PFSK-1 (cell line): ENCODE results near the gene UBA52.

Experiments used
- FOXP2 ChIP-seq: optimal IDR thresholded peaks from 2 replicates; pipeline ENCODE3; 2011; ENCODE audit warnings: borderline replicate concordance, control low read depth, inconsistent platforms; ENCODE audit not compliant: insufficient read depth; ENCODE audit errors: extremely low read length, extremely low read depth
- POLR2AphosphoS5 ChIP-seq: IDR thresholded peaks from 2 replicates; pipeline ENCODE4 v1.6.1; 2012; ENCODE audit warnings: low read depth, mild to moderate bottlenecking, control low read depth, low read length, moderate library complexity
- SIN3A ChIP-seq: IDR thresholded peaks from 2 replicates; pipeline ENCODE4 v1.6.1; 2012; ENCODE audit warnings: mild to moderate bottlenecking, low read length, moderate library complexity, borderline replicate concordance; ENCODE audit not compliant: insufficient read depth
- TAF1 ChIP-seq: IDR thresholded peaks from 2 replicates; pipeline ENCODE4 v1.6.1; 2012; ENCODE audit warnings: low read length, control low read depth, borderline replicate concordance; ENCODE audit not compliant: insufficient read depth
- TF ChIP-seq, protein P1 (sequence below), 2 experiments: IDR thresholded peaks; 2 replicates each; pipeline versions ENCODE4 v1.6.1 to v1.8.0; 2011 to 2012; ENCODE audit warnings: low read depth in 2 of 2, low read length in 2 of 2, control low read depth in 1 of 2, inconsistent platforms in 1 of 2, mild to moderate bottlenecking in 1 of 2, moderate library complexity in 1 of 2; ENCODE audit not compliant: insufficient read depth in 1 of 2

- TF ChIP-seq SIN3A (no peak), POLR2AphosphoS5 (no peak), TAF1 (no peak), FOXP2 (no peak)
- TF ChIP-seq, protein P1, sequence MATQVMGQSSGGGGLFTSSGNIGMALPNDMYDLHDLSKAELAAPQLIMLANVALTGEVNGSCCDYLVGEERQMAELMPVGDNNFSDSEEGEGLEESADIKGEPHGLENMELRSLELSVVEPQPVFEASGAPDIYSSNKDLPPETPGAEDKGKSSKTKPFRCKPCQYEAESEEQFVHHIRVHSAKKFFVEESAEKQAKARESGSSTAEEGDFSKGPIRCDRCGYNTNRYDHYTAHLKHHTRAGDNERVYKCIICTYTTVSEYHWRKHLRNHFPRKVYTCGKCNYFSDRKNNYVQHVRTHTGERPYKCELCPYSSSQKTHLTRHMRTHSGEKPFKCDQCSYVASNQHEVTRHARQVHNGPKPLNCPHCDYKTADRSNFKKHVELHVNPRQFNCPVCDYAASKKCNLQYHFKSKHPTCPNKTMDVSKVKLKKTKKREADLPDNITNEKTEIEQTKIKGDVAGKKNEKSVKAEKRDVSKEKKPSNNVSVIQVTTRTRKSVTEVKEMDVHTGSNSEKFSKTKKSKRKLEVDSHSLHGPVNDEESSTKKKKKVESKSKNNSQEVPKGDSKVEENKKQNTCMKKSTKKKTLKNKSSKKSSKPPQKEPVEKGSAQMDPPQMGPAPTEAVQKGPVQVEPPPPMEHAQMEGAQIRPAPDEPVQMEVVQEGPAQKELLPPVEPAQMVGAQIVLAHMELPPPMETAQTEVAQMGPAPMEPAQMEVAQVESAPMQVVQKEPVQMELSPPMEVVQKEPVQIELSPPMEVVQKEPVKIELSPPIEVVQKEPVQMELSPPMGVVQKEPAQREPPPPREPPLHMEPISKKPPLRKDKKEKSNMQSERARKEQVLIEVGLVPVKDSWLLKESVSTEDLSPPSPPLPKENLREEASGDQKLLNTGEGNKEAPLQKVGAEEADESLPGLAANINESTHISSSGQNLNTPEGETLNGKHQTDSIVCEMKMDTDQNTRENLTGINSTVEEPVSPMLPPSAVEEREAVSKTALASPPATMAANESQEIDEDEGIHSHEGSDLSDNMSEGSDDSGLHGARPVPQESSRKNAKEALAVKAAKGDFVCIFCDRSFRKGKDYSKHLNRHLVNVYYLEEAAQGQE (IDR thresholded peaks at IDR 0.05; ENCODE audit: insufficient read depth in 1 of 2, low read depth in 2 of 2, low read length in 2 of 2), result no peak
These were observed 23.2 kb downstream of the UBA52 start for GRCh38 chr19:18594824-18595373.
